Retinal pigment epithelial cell (primary cell): ENCODE results near the gene CHRNB4.

Source experiments
- DNase-seq: peaks from one replicate; pipeline ENCODE4 v3.0.0-alpha.2; 2010; ENCODE audit warnings: low read depth
- H3K4me3 ChIP-seq: 2 replicates; pipeline ENCODE4 v1.5.1; 2011; ENCODE audit warnings: mild to moderate bottlenecking, low read length, control low read depth, moderate library complexity
- CTCF ChIP-seq: conservative IDR thresholded peaks from 2 replicates; pipeline ENCODE4 v1.5.1; 2011; ENCODE audit warnings: low read depth, low read length, control low read depth, inconsistent platforms

Gene CHRNB4

DNA sequence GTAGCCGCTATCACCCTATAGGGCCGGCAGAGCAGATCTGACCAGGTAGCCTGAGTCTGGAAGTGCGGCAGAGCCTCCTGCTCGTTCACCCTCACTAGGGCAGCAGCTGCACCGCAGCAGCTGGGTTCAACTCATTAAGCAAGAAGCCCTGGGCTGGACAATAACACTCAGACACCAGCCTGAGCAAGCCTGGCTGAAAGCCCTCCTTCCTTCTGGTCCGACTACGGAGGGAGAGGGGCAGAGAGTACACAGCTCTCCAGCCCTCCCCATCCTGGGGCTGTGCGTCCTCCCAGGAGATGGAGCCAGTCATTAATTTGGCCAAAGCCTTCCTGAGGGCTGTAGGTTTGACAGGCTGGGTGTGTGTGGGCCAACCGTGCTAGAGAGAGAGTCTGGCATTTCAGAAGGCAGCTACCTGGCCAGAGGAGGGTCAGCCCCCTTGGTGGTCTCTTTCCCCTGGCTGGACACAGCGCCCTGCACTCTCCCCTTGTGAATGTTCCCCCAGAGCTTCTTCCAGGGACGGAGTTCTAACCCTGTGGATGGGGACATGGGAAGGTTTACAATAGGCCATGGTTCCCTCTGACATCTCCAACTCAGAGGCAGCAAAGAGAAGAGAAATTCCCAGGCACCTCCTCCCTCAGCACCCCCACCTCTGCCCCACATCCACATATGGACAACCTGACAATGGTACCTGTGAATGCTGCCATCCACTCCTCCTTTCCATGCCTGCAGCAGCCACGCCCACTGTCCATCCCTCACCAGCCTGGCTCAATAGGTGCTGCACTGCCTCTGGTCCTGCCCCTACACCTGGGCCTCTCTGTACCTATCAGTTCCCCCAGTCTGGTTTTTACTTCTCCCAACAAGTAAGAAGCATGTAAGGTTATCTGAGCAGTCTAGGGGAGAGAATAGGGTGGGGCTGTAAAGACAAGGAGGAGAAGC is 6.5 kb downstream of the CHRNB4 start:
- no peak overlapping the region for H3K4me3 ChIP-seq
- TF ChIP-seq CTCF = no peak
- no peak for DNase-seq

GRCh38 chr15:78633348-78633747 is 7.7 kb downstream of the CHRNB4 start:
- no peak for TF ChIP-seq CTCF
- no peak overlapping the region for H3K4me3 ChIP-seq
- DNase-seq = no peak

DNA sequence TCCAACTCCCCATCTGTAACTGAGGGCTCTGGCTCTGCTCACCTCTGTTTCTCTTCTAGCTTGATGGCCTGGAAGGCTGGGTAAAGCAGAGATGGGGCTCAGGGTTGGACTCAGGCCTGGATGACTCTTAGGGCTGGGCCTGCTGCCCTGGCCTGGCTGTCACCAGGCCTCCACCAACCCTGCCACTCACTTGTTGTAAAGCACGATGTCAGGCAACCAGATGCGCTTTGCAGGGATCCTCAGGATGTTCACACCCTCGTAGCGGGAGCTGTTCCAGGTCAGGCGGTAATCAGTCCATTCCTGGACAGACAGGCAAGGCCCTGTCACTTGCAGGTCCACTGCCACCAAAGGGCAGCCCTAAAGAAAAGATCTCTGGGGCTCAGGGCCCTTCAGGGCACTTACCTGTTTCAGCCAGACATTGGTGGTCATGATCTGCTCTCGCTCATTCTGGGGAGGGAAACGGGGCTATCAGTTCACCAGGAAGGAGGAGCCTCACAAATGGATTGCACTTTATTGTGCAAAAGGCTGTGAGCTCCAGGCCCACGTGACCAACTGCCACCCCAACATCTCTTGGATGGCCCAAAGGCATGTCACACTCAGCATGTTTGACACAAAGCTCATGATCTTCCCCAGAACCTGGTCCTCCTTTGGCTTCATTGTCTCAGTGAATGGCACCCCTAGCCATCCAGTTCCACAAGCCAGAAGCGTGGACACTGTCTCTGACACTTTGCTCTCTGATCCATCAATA is 9.9 kb downstream of the CHRNB4 start:
- no peak overlapping the region for H3K4me3 ChIP-seq
- TF ChIP-seq CTCF = no peak
- DNase-seq = no peak

DNA sequence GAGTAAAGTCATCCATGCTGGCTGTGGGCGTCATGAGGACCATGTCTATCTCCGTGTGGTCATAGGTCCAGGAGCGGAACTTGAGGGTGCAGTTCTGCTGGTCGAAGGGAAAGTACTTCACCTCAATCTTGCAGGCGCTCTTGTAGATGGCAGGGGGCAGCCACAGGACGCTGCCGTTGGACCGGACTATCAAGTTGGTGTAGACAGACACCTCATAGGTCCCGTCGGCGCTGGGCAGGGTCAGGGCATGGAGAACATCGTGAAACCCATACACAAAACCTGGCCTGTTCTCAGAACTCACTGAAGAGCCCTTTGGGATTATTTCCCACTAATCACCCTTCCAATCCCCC is 11.3 kb downstream of the CHRNB4 start:
- no peak for DNase-seq
- TF ChIP-seq CTCF = no peak
- H3K4me3 ChIP-seq = no peak overlapping the region

DNA sequence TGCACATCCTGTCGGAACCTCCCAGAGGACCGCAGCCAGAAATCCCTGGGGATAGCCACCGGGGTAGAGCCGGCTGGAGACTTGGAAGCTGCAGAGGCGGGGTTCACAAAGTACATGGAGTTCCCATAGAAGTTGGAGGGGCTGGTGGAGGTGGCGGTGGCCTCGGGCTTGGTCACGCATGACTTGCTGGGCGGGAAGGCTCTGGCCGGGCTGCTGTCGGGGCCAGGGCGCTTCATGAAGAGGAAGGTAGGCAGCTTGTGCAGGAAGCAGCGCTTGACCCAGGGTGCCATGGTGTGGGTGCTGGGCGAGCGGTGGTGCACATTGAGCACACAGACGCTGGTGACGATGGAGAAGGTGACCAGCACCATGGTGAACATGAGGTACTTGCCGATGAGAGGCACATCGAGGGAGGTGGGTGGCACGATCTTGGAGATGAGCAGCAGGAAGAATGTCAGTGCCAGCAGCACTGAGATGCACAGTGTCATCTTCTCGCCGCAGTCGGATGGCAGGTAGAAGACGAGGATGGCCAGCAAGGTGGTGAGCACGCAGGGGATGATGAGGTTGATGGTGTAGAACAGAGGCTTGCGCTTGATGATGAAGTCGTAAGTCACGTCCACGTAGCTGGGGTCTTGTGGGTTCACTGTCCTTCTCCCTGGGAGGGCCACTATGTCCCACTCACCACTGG is 11.8 kb downstream of the CHRNB4 start:
- no peak for DNase-seq
- no peak overlapping the region for H3K4me3 ChIP-seq
- no peak for TF ChIP-seq CTCF

- no peak overlapping the region for H3K4me3 ChIP-seq
- DNase-seq = no peak
- TF ChIP-seq CTCF = no peak
Observed at GRCh38 chr15:78628227-78628626, 12.8 kb downstream of the CHRNB4 start.
